Left ventricle myocardium inferior (tissue), 1 donor: ENCODE data around the gene RBFOX2. TPM values are rescaled to one million over a fixed set of nuclear protein-coding genes. Genes with fewer than 3 reads are reported as not detected.
A peak's percentile ranks its signal among the peaks of the same experiment; 100 is the strongest.

Experiments
- DNase-seq: peaks from one replicate; pipeline ENCODE4 v3.0.0-alpha.2; 2020
- H3K27ac ChIP-seq: fragments of 200-600 bp; replicated peaks from 2 replicates; pipeline ENCODE4 v1.8.0; 2021
- H3K27me3 ChIP-seq: fragments of 200-600 bp; 2 replicates; pipeline ENCODE4 v1.8.0; 2021; ENCODE audit warnings: low read depth
- H3K36me3 ChIP-seq: fragments of 200-600 bp; 2 replicates; pipeline ENCODE4 v1.8.0; 2021
- H3K4me1 ChIP-seq: fragments of 200-600 bp; 2 replicates; pipeline ENCODE4 v1.8.0; 2021
- H3K4me3 ChIP-seq: fragments of 200-600 bp; 2 replicates; pipeline ENCODE4 v1.8.0; 2021; ENCODE audit warnings: mild to moderate bottlenecking, moderate library complexity
- H3K9me3 ChIP-seq: fragments of 200-600 bp; replicated peaks from 2 replicates; pipeline ENCODE4 v1.8.0; 2021
- CTCF ChIP-seq: fragments of 200-600 bp; IDR thresholded peaks from 2 replicates; pipeline ENCODE4 v1.8.0; 2021; ENCODE audit warnings: antibody characterized with exemption, mild to moderate bottlenecking, borderline replicate concordance
- intact Hi-C: fragments of 100-400 bp; cut with micrococcal nuclease; formaldehyde crosslinking; loops from one replicate; pipeline ENCODE4 v1.11.0; 2022
- total RNA-seq: library from RNA; stranded (reverse); fragmentation: NEBNext Ultra II Directional; extraction: Animal tissue kit (Norgen Biotek cat#: 25700); gene quantifications from one replicate; pipeline ENCODE4 v1.2.1, GENCODE V29; 2021
- donor health status: DM: no; HTN: yes; CAD: no; lungs with severe emphysema.

Gene RBFOX2
- total RNA-seq, 1 donor from 2014 or later, result 75.4 TPM

- no peak for DNase-seq
- intact Hi-C loops, result no loop called here
- H3K27ac ChIP-seq, result no peak overlapping the region
- no peak overlapping the region for H3K4me3 ChIP-seq
- H3K36me3 ChIP-seq, result no peaks in the 10 kb centered on the region
- no peaks in the 10 kb centered on the region for H3K27me3 ChIP-seq
- H3K9me3 ChIP-seq, result no peaks in the 10 kb centered on the region
- TF ChIP-seq CTCF, result no peak
- H3K4me1 ChIP-seq, result peaks cover 61% of the 10 kb centered on the region
Observed at GRCh38 chr22:36012332-36012731, 16.3 kb downstream of the RBFOX2 start.

- TF ChIP-seq CTCF, result no peak
- H3K27ac ChIP-seq, result peak overlapping the region; percentile 16
- no peaks in the 10 kb centered on the region for H3K27me3 ChIP-seq
- H3K36me3 ChIP-seq, result no peaks in the 10 kb centered on the region
- no peaks in the 10 kb centered on the region for H3K9me3 ChIP-seq
- intact Hi-C loops, result no loop called here
- no peak overlapping the region for H3K4me3 ChIP-seq
- H3K4me1 ChIP-seq, result peaks cover 56% of the 10 kb centered on the region
- DNase-seq, result no peak
Observed at GRCh38 chr22:36010882-36011281, 17.7 kb downstream of the RBFOX2 start.

- Histone ChIP-seq H3K9me3 (no peaks in the 10 kb centered on the region), H3K4me1 (peaks cover 52% of the 10 kb centered on the region), H3K36me3 (no peaks in the 10 kb centered on the region), H3K27ac (peak overlapping the region; percentile 16), H3K27me3 (no peaks in the 10 kb centered on the region), H3K4me3 (no peak overlapping the region)
- intact Hi-C loops, result no loop called here
- no peak for DNase-seq
- TF ChIP-seq CTCF, result no peak
Observed at GRCh38 chr22:36010090-36010489, 18.5 kb downstream of the RBFOX2 start.

GRCh38 chr22:36009085-36009484 is 19.5 kb downstream of the RBFOX2 start:
- no peak for DNase-seq
- no peak overlapping the region for H3K4me3 ChIP-seq
- H3K27me3 ChIP-seq, result no peaks in the 10 kb centered on the region
- no peaks in the 10 kb centered on the region for H3K36me3 ChIP-seq
- H3K27ac ChIP-seq, result no peak overlapping the region
- intact Hi-C loops, result no loop called here
- no peaks in the 10 kb centered on the region for H3K9me3 ChIP-seq
- peaks cover 47% of the 10 kb centered on the region for H3K4me1 ChIP-seq
- no peak for TF ChIP-seq CTCF

GRCh38 chr22:36008565-36008964 is 20.1 kb downstream of the RBFOX2 start:
- Histone ChIP-seq H3K4me3 (no peak overlapping the region), H3K4me1 (peaks cover 47% of the 10 kb centered on the region), H3K9me3 (no peaks in the 10 kb centered on the region), H3K27ac (no peak overlapping the region), H3K36me3 (no peaks in the 10 kb centered on the region), H3K27me3 (no peaks in the 10 kb centered on the region)
- no peak for DNase-seq
- TF ChIP-seq CTCF, result no peak
- intact Hi-C loops, result no loop called here

- Histone ChIP-seq H3K9me3 (no peaks in the 10 kb centered on the region), H3K4me1 (peaks cover 47% of the 10 kb centered on the region), H3K36me3 (no peaks in the 10 kb centered on the region), H3K27me3 (no peaks in the 10 kb centered on the region), H3K4me3 (no peak overlapping the region), H3K27ac (no peak overlapping the region)
- DNase-seq, result no peak
- intact Hi-C loops, result no loop called here
- TF ChIP-seq CTCF, result no peak
Observed at GRCh38 chr22:36008131-36008530, 20.5 kb downstream of the RBFOX2 start.
